COLO668 (cell line): ENCODE results near the gene GAN.
"Not testable (repeated sequence)": the region's sequence is repeated elsewhere in the genome, so short reads cannot be mapped to it uniquely, and the experiment has no call there.

Experiments used
- DNase-seq: peaks from one replicate; lab custom pipeline; 2025; ENCODE audit not compliant: unreplicated experiment; lab: John Stamatoyannopoulos, UW

GAN gene

DNA sequence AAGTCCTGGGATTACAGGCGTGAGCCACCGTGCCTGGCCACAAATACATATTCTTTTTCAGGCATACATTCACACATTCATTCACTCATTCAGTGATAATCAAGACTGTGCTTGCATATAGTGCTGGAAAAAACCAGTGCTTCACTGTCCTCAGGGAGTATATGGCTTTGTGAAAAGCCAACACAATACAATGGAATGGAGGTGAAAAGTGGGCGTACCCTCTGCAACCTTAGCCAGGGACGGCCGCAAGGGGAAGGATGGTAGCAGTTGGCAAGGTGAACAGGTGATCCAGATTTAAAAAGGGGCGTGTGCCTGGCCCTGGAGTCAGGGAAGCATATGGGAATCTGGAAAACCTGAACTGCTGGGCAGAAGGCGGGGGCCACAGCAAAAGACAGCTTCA is 18.1 kb upstream of the GAN start:
- DNase-seq, result no peak

DNA sequence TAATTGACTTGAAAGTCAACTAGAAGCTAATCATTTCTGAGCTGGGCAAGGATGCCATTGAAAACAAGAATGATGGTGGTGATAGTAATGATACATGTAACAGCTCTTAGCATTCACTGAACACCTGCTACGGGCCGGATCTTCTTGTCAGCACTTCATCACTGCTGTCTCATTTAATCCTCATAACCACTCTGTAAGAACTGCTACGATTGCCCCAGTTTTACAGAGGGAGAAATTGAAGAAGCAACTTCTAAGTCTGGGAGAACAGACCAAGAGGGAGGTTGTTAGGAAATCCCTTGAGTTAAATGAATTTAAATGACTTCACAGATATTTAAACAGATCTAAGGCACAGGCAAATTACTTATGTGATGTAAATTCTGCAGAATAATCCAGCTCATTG is 7.0 kb upstream of the GAN start:
- DNase-seq, result no peak

DNA sequence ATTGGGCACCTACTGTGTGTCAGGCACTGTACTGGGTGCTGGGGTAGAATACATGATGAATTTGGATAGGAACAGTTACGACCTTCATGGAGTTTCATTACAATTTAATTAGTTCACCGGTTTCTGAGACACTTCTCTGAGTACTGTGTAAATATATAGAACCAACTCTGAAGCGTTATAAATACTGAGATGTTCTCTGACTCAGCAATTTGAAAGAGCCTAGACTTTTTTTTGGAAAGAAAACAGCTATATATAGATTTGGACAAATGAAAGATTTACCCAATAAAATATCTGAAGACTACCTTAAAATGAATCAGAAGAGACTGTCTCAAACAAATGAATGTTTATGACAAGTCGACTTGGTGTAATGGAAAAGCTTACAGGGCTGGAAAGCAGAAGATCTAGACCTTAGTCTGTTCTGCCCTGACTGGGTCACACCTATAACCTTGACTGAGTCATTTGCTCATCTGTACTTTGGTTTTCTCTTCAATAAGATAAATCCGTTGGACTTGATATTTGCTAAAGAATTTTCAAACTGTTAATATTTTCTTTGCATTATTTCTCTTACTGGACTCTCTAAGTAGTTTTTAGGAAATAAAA is 4.6 kb upstream of the GAN start:
- DNase-seq, result no peak

GRCh38 chr16:81311762-81312161 is 3.0 kb upstream of the GAN start:
- DNase-seq, result no peak

GRCh38 chr16:81313701-81314602 is 810 bp upstream of the GAN start:
- DNase-seq, result no peak

GRCh38 chr16:81315271-81316175 is 761 bp downstream of the GAN start:
- peak; percentile 57 for DNase-seq

- DNase-seq, result no peak
Measured at GRCh38 chr16:81316176-81316496, 1.4 kb downstream of the GAN start.

DNA sequence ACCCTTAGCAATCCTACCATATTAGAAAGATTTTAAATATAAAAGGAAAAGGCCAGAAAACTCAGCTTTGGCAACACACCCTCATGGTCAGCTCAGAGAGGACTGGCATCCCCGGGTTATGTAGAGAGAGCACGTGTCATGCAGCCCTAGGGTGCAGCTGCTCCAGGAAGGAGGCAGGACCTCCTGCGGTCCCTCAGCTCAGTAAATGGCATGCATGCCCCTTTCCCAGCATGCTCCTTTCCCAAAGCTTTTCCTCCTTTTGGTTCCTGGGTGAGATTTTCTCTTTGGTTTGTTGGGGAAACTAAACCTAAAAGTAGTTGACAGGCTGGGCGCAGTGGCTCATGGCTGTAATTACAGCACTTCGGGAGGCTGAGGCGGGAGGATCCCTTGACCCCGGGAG is 3.9 kb downstream of the GAN start:
- DNase-seq, result no peak

- no peak for DNase-seq
Measured at GRCh38 chr16:81319221-81319912, 4.6 kb downstream of the GAN start.

DNA sequence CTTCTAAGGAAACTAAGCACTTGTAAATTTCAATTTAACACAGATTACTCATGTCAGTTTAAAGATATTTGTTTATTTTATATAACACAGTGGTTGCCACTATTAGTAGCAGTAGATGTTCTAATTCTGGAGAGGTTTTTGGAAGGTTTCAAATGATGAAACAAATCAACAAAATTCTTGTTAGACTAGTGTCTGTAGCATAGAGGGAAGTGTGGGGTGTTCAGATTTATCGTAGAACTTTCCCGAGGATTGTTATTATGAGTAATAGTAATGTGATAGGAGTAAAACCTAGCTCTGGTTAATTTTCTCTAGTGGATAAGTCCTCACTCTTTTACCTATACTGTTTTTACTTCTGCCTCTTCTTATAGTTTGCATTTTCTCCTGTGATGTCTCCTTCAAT is 6.3 kb downstream of the GAN start:
- DNase-seq, result no peak

DNA sequence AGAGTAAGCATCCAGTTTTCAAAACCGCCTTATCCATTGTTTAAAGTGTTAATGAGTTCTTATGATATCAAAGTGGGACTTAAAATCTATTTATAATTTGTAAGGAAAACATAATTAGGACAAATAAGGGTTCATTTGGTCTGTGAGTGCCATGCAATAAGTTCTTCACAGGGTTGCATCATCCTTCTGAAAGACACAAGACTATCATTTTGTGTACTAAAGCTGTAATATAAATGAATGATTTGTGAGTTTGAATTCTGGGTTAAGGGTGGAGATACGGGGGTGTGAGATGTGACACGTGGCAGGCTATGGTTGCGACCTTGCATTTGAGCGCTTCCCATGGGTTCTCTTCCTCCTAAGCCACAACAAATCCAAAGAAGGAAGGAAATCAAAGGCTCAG is 6.8 kb downstream of the GAN start:
- DNase-seq, result no peak

DNA sequence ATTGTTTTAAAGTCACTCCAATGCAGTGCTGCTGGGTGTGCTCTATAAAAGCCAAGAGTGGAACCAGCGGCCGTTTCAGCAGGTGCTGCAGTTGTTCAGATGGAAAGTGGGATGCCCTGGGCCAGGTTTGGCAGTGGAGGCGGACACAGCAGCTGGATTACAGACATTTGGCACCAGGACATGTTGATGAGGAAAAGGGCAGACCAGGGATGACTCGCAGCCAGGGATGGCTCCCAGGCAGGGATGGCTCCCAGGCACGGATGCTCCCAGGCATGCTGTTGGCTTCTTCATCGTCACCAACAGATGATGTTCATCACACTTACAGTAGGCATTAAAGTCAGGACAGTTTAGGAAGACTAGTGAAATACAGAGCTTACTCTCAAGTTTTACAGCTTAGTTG is 10.0 kb downstream of the GAN start:
- no peak for DNase-seq

- no peak for DNase-seq
Measured at GRCh38 chr16:81327011-81327410, 12.2 kb downstream of the GAN start.

DNA sequence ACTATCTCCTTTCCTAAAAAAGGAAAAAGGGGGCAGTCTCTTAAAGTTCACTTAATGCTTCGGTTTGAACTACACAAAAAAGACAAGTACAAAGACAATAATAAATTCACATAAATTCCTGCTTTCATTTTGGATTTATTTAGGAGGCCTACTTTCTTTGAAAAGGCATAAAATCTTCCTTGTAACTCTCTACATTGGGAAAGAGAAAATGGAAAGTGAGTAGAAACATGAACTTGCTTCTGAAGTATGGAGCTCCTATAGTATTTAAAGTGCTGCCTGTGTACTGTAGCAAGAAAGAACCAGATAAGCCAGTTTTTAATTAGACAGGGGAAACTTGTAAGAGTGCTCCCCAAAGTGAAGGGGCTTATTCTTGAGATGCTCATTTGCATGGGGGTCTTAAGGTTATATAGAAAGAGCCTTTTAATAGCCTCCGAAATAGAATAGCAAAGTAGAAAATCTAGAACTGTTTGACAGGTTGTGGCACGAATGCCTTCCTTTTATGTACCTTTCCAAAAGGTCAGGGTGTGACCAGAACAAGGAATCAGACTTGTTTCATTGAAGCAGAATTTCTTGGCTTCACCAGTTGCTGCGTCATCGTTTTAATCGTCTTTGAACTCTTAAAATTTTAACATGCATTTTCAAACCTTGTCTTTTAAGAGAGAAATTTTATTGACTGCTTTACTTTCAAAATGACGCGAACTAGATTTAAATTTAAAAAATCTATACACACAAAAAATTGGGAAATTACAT is 12.9 kb downstream of the GAN start:
- no peak for DNase-seq

DNA sequence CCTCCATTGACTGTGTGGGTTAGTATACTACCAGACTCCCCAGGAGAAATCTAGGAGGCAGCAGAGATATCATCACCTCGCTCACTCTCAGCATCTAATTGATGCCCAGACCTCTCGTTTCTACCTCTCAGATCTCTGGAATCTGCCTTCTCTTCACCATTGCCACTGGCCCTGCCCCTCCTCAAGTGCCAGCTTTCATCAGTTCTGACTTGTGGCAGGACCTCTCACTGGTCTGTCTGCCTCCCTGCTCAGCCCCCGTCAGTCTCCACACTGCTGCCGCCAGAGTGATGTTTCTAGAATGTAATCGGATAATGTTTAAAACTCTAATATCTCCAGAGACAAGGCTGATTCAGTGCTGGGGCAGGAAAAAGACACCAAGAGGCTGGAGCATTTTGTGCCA is 15.2 kb downstream of the GAN start:
- DNase-seq, result no peak

DNA sequence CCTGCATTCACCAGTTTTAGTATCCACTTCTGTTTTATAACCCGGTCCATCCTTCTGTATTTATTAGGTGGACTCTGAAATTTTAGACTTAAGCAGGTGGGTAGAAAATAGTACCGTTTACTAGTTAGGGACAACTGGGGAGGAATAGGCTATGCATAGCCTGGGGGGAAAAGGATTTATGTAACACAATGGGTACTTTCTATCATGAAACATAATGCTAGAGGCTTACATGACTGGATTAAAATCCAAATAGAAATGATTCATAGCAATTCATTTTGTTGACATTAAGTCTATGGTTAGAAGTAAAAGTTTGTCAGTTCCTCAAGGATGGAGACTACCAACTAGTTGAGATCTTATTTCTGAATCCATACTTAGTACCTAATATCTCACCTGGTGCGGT is 18.6 kb downstream of the GAN start:
- DNase-seq, result no peak

DNA sequence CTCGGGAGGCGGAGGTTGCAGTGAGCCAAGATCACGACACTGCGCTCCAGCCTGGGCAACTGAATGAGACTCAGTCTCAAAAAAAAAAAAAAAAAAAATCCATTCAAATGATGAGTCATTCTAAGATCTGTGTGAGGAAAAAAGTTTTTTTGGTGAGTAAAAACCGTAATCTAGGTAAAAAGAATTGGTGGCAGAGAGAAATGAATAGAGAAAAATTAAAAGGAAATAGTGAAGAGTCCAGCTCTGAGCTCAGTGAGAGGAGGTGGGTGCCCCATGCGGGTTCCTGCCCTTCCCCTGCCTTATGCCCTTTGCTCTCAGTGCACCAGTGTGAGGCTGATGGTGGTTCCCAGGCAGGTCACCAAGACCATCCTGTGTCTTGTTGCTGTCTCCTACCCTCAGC is 20.9 kb downstream of the GAN start:
- DNase-seq, result no peak

GRCh38 chr16:81337097-81337496 is 22.3 kb downstream of the GAN start:
- DNase-seq, result no peak

GRCh38 chr16:81345172-81345571 is 30.4 kb downstream of the GAN start:
- not testable (repeated sequence) for DNase-seq

GRCh38 chr16:81347425-81347824 is 32.7 kb downstream of the GAN start:
- DNase-seq, result no peak
